Cardiac fibroblast (primary cell): ENCODE data around the gene KIF11.
"Not testable (repeated sequence)": the region's sequence is repeated elsewhere in the genome, so short reads cannot be mapped to it uniquely, and the experiment has no call there.

ENCODE experiments used
- DNase-seq, 2 donors: peaks; one replicate each; pipeline versions ENCODE4 v3.0.0 to v3.0.0-alpha.2; 2010; ENCODE audit warnings: low read depth in 2 of 2
- H3K4me3 ChIP-seq, 2 donors: replicated peaks in 1 of 2; 1 replicate in 1 of 2; 2 replicates in 1 of 2; pipeline ENCODE4 v1.5.1; 2011; ENCODE audit warnings: low read depth in 2 of 2, low read length in 2 of 2, mild to moderate bottlenecking in 2 of 2, moderate library complexity in 1 of 2
- TF ChIP-seq, protein P1 (sequence below): IDR thresholded peaks from one replicate; pipeline ENCODE4 v1.5.1; 2011; ENCODE audit warnings: low read depth, mild to moderate bottlenecking, low read length, inconsistent platforms

The KIF11 gene

DNA sequence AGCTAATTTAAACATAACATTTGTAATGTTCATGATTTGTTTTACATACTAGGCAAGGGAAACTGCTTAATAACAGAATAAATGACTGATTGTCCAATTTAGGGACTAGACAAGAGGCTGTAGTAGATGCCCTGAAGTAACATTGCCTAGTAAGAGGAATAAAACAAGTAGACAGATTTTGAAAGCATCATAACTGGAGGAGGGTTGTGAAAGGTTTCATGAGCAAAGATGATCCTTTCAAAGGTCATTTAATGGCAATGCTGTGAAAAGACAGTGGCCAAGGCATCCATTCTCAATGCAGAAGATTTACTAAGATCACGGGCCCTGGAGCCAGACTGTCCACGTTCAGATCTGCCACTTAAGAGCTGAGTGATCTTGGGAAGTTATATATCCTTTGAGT, 52.0 kb downstream of the KIF11 start:
- no peak for DNase-seq
- TF ChIP-seq, protein P1, sequence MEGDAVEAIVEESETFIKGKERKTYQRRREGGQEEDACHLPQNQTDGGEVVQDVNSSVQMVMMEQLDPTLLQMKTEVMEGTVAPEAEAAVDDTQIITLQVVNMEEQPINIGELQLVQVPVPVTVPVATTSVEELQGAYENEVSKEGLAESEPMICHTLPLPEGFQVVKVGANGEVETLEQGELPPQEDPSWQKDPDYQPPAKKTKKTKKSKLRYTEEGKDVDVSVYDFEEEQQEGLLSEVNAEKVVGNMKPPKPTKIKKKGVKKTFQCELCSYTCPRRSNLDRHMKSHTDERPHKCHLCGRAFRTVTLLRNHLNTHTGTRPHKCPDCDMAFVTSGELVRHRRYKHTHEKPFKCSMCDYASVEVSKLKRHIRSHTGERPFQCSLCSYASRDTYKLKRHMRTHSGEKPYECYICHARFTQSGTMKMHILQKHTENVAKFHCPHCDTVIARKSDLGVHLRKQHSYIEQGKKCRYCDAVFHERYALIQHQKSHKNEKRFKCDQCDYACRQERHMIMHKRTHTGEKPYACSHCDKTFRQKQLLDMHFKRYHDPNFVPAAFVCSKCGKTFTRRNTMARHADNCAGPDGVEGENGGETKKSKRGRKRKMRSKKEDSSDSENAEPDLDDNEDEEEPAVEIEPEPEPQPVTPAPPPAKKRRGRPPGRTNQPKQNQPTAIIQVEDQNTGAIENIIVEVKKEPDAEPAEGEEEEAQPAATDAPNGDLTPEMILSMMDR = no peak
- no peak overlapping the region for H3K4me3 ChIP-seq

DNA sequence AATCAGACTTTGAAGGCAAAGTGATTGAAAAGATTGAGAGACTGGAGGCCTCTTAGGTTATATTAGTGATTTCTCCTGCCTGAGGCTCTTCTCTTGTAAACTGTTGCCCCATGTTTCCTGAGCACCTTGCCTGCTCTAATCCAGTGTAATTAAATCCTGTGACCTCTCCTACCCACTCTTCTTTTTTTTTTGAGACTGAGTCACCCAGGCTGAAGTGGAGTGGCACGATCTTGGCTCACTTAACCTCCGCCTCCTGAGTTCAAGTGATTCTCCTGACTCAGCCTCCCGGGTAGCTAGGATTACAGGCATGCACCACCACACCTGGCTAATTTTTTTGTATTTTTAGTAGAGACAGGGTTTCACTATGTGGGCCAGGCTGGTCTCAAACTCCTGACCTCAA, 57.9 kb downstream of the KIF11 start:
- not testable (repeated sequence) for DNase-seq, H3K4me3 ChIP-seq

DNA sequence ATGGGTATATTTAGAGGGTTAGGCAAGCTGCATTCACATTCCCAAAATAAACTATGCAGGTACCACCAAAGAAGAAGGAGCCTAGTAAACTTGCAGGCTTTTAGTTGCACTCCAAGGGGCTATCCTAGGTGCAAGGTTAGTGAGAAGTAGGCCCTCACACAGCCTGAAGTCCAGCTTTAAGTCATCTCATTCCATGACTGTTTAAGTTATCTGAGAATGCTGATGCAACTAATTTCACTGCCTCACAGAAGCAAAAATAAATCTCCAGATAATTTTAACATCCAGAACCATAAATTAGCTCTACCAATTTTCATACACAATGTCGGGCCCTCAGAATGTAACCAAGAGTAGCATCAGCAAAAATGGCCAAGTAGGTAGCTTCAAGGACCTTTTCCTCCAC, 62.5 kb downstream of the KIF11 start:
- H3K4me3 ChIP-seq = no peak overlapping the region
- TF ChIP-seq, protein P1 = no peak
- no peak for DNase-seq

DNA sequence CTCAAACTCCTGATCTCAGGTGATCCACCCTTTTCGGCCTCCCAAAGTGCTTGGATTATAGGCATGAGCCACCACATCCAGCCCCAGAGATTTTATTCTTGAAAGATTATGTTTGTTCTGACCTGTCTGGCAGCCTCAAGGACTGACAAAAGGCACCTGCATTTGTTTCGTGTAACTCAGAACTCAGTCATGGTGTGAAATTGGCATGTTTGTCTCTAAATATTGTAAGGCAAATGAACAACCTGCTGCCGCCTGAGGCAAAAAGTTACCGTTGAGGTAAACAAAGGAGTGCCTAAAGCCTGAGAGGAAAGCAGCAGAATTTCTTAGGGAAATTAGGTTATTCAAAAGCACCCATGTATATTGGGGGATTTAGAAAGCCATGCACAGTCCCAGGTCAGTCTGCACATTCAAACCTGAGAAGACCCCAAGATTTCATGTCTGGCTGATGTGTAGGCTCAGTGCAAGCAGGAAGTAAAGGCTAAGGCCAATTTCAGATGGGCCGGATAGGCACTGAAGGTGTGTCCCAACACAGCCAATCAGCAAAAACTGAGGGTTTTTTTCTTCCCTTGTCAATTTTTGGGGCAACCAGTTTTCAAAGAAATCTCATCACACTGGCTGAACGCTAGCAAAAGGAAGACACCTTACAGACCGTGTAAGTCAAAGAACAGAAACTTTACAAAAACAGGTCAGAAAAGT, 63.5 kb downstream of the KIF11 start:
- no peak for DNase-seq
- TF ChIP-seq, protein P1 = no peak
- no peak overlapping the region for H3K4me3 ChIP-seq

DNA sequence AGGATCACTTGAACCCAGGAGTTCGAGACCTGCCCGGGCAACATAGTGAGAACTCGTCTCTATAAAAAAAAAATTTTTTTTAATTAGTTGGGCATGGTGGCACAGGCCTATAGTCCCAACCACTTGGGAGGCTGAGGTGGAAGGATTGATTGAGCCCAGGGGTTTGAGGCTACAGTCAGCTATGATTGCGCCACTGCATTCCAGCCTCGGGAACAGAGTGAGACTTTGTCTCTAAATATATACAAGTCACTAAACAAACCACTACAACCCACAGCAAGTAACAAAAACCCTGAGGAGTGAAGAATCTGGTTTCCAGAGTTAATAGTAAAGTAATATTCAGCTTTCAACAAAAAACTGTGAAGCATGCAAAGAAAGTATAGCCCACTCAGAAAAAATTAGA, 64.1 kb downstream of the KIF11 start:
- H3K4me3 ChIP-seq = no peak overlapping the region
- TF ChIP-seq, protein P1 = no peak
- peak in 1 of 2 donors; percentile 40 for DNase-seq

DNA sequence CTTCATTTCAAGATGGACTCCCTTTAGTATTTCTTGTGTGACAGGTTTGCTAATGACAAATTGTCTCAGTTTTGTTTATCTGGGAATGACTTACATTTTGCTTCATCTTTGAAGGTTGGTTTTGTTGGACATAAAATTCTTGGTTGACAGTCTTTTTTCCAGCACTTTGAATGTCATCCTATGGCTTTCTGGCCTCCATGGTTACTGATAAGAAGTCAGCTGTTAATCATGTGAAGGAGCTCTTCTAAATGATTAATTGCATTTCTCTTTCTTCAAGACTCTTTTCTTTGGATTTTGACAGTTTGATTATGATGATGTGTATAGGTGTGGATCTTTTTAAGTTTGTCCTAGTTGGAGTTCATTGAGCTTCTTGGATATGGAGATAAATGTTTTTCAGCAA, 69.9 kb downstream of the KIF11 start:
- DNase-seq = no peak
- TF ChIP-seq, protein P1 = no peak
- no peak overlapping the region for H3K4me3 ChIP-seq

DNA sequence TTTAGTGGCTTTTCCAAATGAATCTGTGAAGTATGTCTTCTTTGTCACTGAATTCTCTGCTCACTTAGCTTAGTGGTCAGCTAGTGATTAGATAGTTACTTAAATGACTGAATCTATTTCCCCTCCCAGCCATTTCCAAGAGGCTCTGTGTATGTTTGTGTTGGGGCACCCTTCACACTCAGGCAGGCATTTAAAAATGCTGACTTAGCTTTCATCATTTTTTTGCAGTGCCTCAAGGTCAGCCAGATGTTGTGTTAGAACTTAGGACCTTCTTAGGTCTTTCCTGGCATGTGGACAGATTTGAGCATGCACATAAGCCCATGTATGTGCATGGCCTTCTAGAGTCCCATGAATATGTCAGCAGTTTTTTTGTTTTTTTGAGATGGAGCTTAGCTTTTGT, 71.4 kb downstream of the KIF11 start:
- DNase-seq = no peak
- no peak overlapping the region for H3K4me3 ChIP-seq
- TF ChIP-seq, protein P1 = no peak
